ENCODE data around the gene PRC1. TPM values are rescaled to one million over a fixed set of nuclear protein-coding genes. Genes with fewer than 3 reads are reported as not detected.

PRC1 gene
- total and polyA plus RNA-seq, 2 donors (not counting 1 experiment from before 2014, with no cell fraction given), result 9.4 to 11.6 TPM

DNA sequence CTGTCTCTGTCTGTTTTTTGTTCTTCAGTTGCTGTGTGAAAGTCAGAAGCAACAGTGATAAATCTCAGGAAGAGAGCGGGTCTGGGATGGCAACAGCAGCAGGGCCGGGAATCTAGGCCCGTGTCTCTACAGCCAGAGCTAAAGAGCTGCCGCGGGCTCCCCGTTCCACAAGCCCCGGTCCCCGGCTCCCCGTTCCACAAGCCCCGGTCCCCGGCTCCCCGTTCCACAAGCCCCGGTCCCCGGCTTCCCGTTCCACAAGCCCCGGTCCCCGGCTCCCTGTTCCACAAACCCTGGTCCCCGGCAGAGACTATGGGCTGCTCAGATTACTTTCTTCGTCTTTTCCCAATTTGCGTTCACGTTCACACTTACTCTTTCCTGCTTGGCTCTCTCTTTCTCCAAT lies 20.1 kb downstream of the PRC1 start:
- H3K36me3 ChIP-seq (replicated peaks in 1 of 2; ENCODE audit: control extremely low read depth in 1 of 2, control insufficient read depth in 1 of 2, extremely low read depth in 1 of 2, insufficient read depth in 2 of 2, low read length in 1 of 2), result peaks cover 0 to 5% of the 10 kb centered on the region in 2 experiments
- no peaks in the 10 kb centered on the region for H4K20me1 ChIP-seq (ENCODE audit: control insufficient read depth, insufficient read depth, low read length, poor library complexity, severe bottlenecking)
- no peaks in the 10 kb centered on the region for H3K4me1 ChIP-seq (ENCODE audit: control insufficient read depth in 2 of 2, insufficient read depth in 2 of 2, low read length in 2 of 2)
- H2AFZ ChIP-seq (ENCODE audit: insufficient read depth, low read depth, low read length, poor library complexity, severe bottlenecking), result no peak overlapping the region
- Mint-ChIP-seq H3K4me3 (no peak overlapping the region), H3K27ac (no peak overlapping the region), H3K9me3 (ENCODE audit: insufficient read depth) (no peaks in the 10 kb centered on the region), H3K4me1 (no peaks in the 10 kb centered on the region), H3K27me3 (no peaks in the 10 kb centered on the region)
- no peak overlapping the region for H3K27ac ChIP-seq (ENCODE audit: low read length in 2 of 2)
- ChIA-PET POLR2A (no interaction called here), CTCF (no interaction called here)
- no peak for ATAC-seq (ENCODE audit: low read depth)
- TF ChIP-seq, protein P1, sequence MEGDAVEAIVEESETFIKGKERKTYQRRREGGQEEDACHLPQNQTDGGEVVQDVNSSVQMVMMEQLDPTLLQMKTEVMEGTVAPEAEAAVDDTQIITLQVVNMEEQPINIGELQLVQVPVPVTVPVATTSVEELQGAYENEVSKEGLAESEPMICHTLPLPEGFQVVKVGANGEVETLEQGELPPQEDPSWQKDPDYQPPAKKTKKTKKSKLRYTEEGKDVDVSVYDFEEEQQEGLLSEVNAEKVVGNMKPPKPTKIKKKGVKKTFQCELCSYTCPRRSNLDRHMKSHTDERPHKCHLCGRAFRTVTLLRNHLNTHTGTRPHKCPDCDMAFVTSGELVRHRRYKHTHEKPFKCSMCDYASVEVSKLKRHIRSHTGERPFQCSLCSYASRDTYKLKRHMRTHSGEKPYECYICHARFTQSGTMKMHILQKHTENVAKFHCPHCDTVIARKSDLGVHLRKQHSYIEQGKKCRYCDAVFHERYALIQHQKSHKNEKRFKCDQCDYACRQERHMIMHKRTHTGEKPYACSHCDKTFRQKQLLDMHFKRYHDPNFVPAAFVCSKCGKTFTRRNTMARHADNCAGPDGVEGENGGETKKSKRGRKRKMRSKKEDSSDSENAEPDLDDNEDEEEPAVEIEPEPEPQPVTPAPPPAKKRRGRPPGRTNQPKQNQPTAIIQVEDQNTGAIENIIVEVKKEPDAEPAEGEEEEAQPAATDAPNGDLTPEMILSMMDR (IDR thresholded peaks at IDR 0.05), result no peak
- TF ChIP-seq EZH2 (IDR thresholded peaks at IDR 0.05; ENCODE audit: borderline replicate concordance, insufficient read depth, low read depth, low read length, poor library complexity, severe bottlenecking), result no peak
- intact Hi-C loops (cut with micrococcal nuclease), result no loop called here
- DNase-seq, result no peak
- no peaks in the 10 kb centered on the region for H3K27me3 ChIP-seq (replicated peaks in 1 of 4; ENCODE audit: control extremely low read depth in 1 of 4, control insufficient read depth in 3 of 4, insufficient read depth in 4 of 4, low read length in 3 of 4)
- H3K79me2 ChIP-seq (ENCODE audit: control insufficient read depth, insufficient read depth, low read length), result no peaks in the 10 kb centered on the region
- no peak overlapping the region for H3K9ac ChIP-seq (ENCODE audit: low read length)
- no peak overlapping the region for H3K4me3 ChIP-seq (ENCODE audit: control extremely low read depth in 1 of 5, extremely low read depth in 1 of 5, insufficient read depth in 1 of 5, low read depth in 2 of 5, low read length in 4 of 5)
- 97% methylated on average over 21 of the region's 21 CpGs for WGBS (ENCODE audit: insufficient coverage)
- H3K9me3 ChIP-seq (ENCODE audit: control extremely low read depth in 1 of 3, control insufficient read depth in 2 of 3, insufficient read depth in 1 of 3, low read length in 2 of 3), result no peaks in the 10 kb centered on the region
- H3K4me2 ChIP-seq (replicated peaks; ENCODE audit: low read depth, low read length, poor library complexity, severe bottlenecking), result no peak overlapping the region

DNA sequence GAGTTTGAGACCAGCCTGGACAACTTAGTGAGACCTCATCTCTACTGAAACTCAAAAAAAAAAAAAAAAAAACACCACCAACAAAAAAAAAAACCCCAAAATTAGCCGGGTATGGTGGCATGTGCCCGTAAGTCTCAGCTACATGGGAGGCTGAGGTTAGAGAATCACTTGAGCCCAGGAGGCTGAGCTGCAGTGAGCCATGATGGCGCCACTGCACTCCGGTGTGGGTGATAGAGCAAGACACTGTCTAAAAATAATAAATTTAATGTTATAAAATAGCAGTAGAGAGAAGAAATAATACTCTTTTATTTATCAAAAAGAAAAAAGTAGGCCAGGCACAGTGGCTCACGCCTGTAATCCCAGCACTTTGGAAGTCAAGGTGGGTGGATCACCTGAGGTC lies 22.2 kb downstream of the PRC1 start:
- Histone ChIP-seq H3K9me3 (ENCODE audit: control extremely low read depth in 1 of 3, control insufficient read depth in 2 of 3, insufficient read depth in 1 of 3, low read length in 2 of 3) (no peaks in the 10 kb centered on the region), H3K4me2 (replicated peaks; ENCODE audit: low read depth, low read length, poor library complexity, severe bottlenecking) (no peak overlapping the region), H4K20me1 (ENCODE audit: control insufficient read depth, insufficient read depth, low read length, poor library complexity, severe bottlenecking) (no peaks in the 10 kb centered on the region), H3K27me3 (replicated peaks in 1 of 4; ENCODE audit: control extremely low read depth in 1 of 4, control insufficient read depth in 3 of 4, insufficient read depth in 4 of 4, low read length in 3 of 4) (no peaks in the 10 kb centered on the region), H3K36me3 (replicated peaks in 1 of 2; ENCODE audit: control extremely low read depth in 1 of 2, control insufficient read depth in 1 of 2, extremely low read depth in 1 of 2, insufficient read depth in 2 of 2, low read length in 1 of 2) (peaks cover 0 to 6% of the 10 kb centered on the region in 2 experiments), H3K4me1 (ENCODE audit: control insufficient read depth in 2 of 2, insufficient read depth in 2 of 2, low read length in 2 of 2) (no peaks in the 10 kb centered on the region), H3K27ac (ENCODE audit: low read length in 2 of 2) (no peak overlapping the region), H3K79me2 (ENCODE audit: control insufficient read depth, insufficient read depth, low read length) (no peaks in the 10 kb centered on the region), H2AFZ (ENCODE audit: insufficient read depth, low read depth, low read length, poor library complexity, severe bottlenecking) (no peak overlapping the region), H3K9ac (ENCODE audit: low read length) (no peak overlapping the region), H3K4me3 (ENCODE audit: control extremely low read depth in 1 of 5, extremely low read depth in 1 of 5, insufficient read depth in 1 of 5, low read depth in 2 of 5, low read length in 4 of 5) (no peak overlapping the region)
- TF ChIP-seq EZH2 (IDR thresholded peaks at IDR 0.05; ENCODE audit: borderline replicate concordance, insufficient read depth, low read depth, low read length, poor library complexity, severe bottlenecking), result no peak
- TF ChIP-seq, protein P1 (IDR thresholded peaks at IDR 0.05), result no peak
- Mint-ChIP-seq H3K27me3 (no peaks in the 10 kb centered on the region), H3K27ac (no peak overlapping the region), H3K9me3 (ENCODE audit: insufficient read depth) (no peaks in the 10 kb centered on the region), H3K4me1 (no peaks in the 10 kb centered on the region), H3K4me3 (no peak overlapping the region)
- WGBS (ENCODE audit: insufficient coverage), result no CpG with 5 or more reads among the region's 5 CpGs
- POLR2A ChIA-PET, result interaction anchor here (0.6 kb wide), 1 partner anchor 9 kb away, joined by 3 read pairs; no protein-coding TSS in a partner anchor
- CTCF ChIA-PET, result no interaction called here
- DNase-seq (no peak), ATAC-seq (ENCODE audit: low read depth) (no peak)
- intact Hi-C loops (cut with micrococcal nuclease), result no loop called here
